SK-N-MC (cell line): Measurements from ENCODE around the gene BICDL1.

Experiments
- DNase-seq: peaks from one replicate; pipeline ENCODE4 v3.0.0-alpha.2; 2011; ENCODE audit warnings: low read depth, low spot score
- H3K27ac ChIP-seq: fragments of 200-600 bp; sonication (generic); 2 replicates; pipeline ENCODE4 v1.5.1; 2016; ENCODE audit warnings: mixed run types
- H3K36me3 ChIP-seq: fragments of 200-600 bp; sonication (generic); 2 replicates; pipeline ENCODE4 v1.6.1; 2017; ENCODE audit warnings: antibody characterized with exemption, low read length, mixed read lengths; ENCODE audit not compliant: insufficient read depth
- H3K4me3 ChIP-seq: fragments of 200-600 bp; sonication (generic); 2 replicates; pipeline ENCODE4 v1.5.1; 2016
- H3K9ac ChIP-seq: fragments of 200-600 bp; sonication (generic); 2 replicates; pipeline ENCODE4 v1.8.0; 2017; ENCODE audit warnings: mixed run types, mixed read lengths; ENCODE audit not compliant: insufficient read length
- H3K9me3 ChIP-seq: fragments of 200-600 bp; sonication (generic); 2 replicates; pipeline ENCODE4 v1.6.1; 2017; ENCODE audit warnings: low read depth, mild to moderate bottlenecking, antibody characterized with exemption, low read length, moderate library complexity, mixed read lengths
- EZH2 ChIP-seq: fragments of 200-600 bp; sonication (generic); IDR thresholded peaks from one replicate; pipeline ENCODE4 v1.6.1; 2017; ENCODE audit warnings: antibody characterized with exemption
- FOXP2 ChIP-seq: optimal IDR thresholded peaks from 2 replicates; pipeline ENCODE3; 2011; ENCODE audit warnings: mild to moderate bottlenecking, moderate library complexity; ENCODE audit not compliant: insufficient read depth; ENCODE audit errors: extremely low read length, control extremely low read depth
- POLR2AphosphoS5 ChIP-seq: IDR thresholded peaks from 2 replicates; pipeline ENCODE4 v1.6.1; 2012; ENCODE audit warnings: mild to moderate bottlenecking, low read depth, low read length, borderline replicate concordance

BICDL1 gene

GRCh38 chr12:120096671-120097202 is 107.7 kb downstream of the BICDL1 start:
- Histone ChIP-seq H3K9me3 (no peaks in the 10 kb centered on the region), H3K9ac (no peak overlapping the region), H3K27ac (no peak overlapping the region), H3K4me3 (no peak overlapping the region), H3K36me3 (peaks cover 10% of the 10 kb centered on the region; the same call in 1 of the 2 replicates)
- DNase-seq, result no peak
- TF ChIP-seq POLR2AphosphoS5 (no peak), EZH2 (no peak), FOXP2 (no peak)

DNA sequence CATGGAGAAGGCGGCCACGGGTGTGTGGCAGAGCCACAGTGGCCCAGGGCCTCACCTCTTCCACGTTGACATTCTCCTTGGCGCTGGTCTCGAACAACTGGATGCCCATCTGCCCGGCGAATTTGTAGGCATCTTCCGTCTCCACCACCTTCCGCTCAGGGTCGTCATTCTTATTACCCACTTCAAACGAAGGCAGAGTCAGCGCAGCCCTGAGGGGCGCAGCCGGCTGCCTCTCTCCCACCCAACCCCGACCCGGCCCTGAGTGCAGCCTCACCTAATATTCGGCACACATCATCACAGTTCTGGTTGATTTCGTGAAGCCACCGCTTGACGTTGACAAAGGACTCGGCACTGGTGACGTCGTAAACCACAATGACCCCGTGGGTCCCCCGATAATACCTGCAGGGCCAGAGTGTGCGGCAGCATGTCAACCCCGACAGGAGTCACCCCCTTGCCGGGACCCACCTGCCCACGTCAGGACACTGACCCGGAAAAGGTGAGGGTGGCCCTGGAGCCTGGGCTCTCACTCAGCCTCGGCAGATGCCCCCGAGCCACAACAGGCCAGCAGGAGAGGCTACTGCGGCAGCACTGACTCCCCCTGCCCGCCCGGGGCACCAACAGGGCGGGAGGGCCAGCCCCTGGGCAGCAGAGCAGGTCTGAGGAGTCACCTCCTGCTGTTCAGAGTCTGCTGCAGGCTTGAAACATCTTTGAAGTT is 109.9 kb downstream of the BICDL1 start:
- no peaks in the 10 kb centered on the region for H3K9me3 ChIP-seq
- H3K36me3 ChIP-seq, result peaks cover 17% of the 10 kb centered on the region; the same call in 1 of the 2 replicates
- no peak overlapping the region for H3K4me3 ChIP-seq
- TF ChIP-seq FOXP2 (no peak), POLR2AphosphoS5 (no peak), EZH2 (no peak)
- H3K9ac ChIP-seq, result no peak overlapping the region
- DNase-seq, result no peak
- H3K27ac ChIP-seq, result no peak overlapping the region

GRCh38 chr12:120099738-120100137 is 110.7 kb downstream of the BICDL1 start:
- no peak overlapping the region for H3K9ac ChIP-seq
- peaks cover 17% of the 10 kb centered on the region; the same call in 1 of the 2 replicates for H3K36me3 ChIP-seq
- DNase-seq, result no peak
- no peak overlapping the region for H3K27ac ChIP-seq
- TF ChIP-seq POLR2AphosphoS5 (no peak), EZH2 (no peak), FOXP2 (no peak)
- H3K9me3 ChIP-seq, result no peaks in the 10 kb centered on the region
- no peak overlapping the region for H3K4me3 ChIP-seq

GRCh38 chr12:120100630-120101029 is 111.6 kb downstream of the BICDL1 start:
- Histone ChIP-seq H3K27ac (no peak overlapping the region), H3K9me3 (no peaks in the 10 kb centered on the region), H3K9ac (no peak overlapping the region), H3K4me3 (no peak overlapping the region), H3K36me3 (peaks cover 17% of the 10 kb centered on the region; the same call in 1 of the 2 replicates)
- TF ChIP-seq EZH2 (no peak), FOXP2 (no peak), POLR2AphosphoS5 (no peak)
- DNase-seq, result no peak

DNA sequence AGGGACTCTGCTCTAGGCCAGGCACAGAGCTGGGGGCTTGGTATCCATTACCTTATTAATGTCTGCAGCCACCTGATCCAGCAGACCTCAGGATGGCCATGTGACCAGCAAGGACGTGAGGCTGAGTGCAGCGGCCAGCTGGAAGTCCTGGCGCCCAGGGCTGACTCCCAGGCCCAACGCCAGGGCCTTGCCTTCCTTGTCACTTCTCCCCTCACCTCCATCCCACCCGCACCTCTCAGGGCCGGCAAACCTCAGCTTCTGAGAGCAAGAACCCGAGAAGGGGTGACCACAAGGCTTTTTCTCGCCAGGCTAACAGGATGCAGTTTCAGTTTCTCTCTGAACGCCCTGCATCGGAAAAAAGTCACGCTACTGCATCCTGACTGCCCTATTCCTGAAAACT is 112.1 kb downstream of the BICDL1 start:
- TF ChIP-seq EZH2 (no peak), POLR2AphosphoS5 (no peak), FOXP2 (no peak)

DNA sequence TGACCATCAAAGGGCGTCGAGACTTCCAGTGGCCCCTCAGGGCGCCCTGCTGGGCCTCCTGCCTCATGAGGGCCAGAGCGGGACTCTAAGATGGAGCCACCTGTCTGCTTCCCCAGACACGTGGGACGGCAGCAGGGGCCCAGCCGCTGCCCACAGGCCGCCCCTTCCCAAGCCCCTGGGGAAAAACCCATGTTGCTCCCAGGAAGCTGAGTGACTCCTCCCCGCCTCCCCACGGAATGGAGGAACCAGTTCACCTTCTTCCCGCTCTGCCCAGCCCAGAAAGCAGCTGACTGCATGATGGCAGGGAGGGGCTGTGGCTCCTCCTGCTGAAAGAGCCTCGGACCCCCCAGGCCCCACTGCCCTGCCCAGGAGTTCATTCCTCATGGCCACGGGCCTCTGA is 112.6 kb downstream of the BICDL1 start:
- H3K4me3 ChIP-seq, result no peak overlapping the region
- H3K9ac ChIP-seq, result no peak overlapping the region
- H3K36me3 ChIP-seq, result peaks cover 13% of the 10 kb centered on the region; the same call in 1 of the 2 replicates
- no peaks in the 10 kb centered on the region for H3K9me3 ChIP-seq
- H3K27ac ChIP-seq, result no peak overlapping the region
- DNase-seq, result no peak
- TF ChIP-seq EZH2, result no peak
- no peak for TF ChIP-seq FOXP2
- TF ChIP-seq POLR2AphosphoS5, result no peak

More for the DNA sequence above, 112.1 kb downstream of the BICDL1 start:
- no peak overlapping the region for H3K9ac ChIP-seq
- no peak for DNase-seq
- H3K36me3 ChIP-seq, result peaks cover 17% of the 10 kb centered on the region; the same call in 1 of the 2 replicates
- H3K9me3 ChIP-seq, result no peaks in the 10 kb centered on the region
- H3K4me3 ChIP-seq, result no peak overlapping the region
- no peak overlapping the region for H3K27ac ChIP-seq

DNA sequence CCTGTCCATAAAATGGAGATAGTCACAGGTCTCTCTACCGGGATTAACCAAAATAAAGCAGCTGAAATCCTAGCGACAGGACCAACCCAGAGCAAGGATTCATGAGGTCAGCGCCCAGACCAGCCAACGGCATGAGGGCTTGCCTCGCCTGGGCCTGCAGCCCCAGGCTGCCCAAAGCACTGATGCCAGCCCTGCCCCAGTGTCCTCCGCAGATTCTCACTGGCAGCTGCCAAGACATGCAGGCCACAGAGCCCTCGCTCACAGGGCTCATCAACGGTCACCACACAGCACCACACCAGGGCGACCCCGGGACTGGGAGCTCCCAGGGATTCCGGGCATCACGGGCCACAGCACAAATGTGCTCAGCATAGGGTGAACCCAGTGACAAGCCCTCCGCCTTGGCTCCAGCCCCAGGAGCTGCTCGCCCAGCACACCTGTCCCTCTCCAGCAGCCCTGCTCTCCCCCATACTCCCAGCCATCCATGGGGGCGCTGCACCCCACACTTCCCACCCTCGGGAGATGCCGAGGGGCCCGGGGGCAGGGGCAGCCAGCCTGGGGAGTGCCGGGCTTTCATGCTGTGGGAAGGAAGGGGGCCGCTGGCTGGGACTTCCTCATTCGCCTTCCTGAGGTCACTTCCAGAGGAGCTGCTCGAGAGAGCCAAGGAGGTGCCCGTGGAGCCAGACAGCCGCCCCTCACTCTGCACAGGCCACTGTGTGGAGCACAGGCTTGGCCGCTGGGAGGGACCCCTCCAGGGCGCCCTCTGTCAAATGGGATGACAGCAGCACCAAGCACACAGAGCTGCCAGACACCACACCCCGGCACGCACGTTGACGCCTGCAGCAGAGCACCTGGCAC is 113.4 kb downstream of the BICDL1 start:
- H3K36me3 ChIP-seq, result peaks cover 13% of the 10 kb centered on the region; the same call in 1 of the 2 replicates
- TF ChIP-seq POLR2AphosphoS5 (no peak), EZH2 (no peak), FOXP2 (no peak)
- no peaks in the 10 kb centered on the region for H3K9me3 ChIP-seq
- DNase-seq, result no peak
- no peak overlapping the region for H3K4me3 ChIP-seq
- no peak overlapping the region for H3K9ac ChIP-seq
- H3K27ac ChIP-seq, result no peak overlapping the region

DNA sequence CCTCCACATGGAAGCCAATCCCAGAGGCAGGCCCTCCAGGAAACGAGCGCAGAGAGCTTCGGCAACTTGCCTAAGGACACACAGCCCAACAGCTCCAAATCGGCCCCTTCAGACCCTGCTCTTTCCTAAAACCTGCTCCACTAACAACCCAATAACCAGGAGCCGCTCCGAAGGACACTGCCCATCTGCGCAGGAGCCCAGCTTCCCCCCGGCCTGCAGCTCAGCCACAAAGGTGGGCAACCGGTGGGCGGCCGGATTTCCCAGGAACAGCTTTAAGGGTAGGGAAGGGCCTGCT is 114.0 kb downstream of the BICDL1 start:
- no peak overlapping the region for H3K27ac ChIP-seq
- no peak for DNase-seq
- no peak overlapping the region for H3K4me3 ChIP-seq
- H3K36me3 ChIP-seq, result peaks cover 13% of the 10 kb centered on the region; the same call in 1 of the 2 replicates
- TF ChIP-seq EZH2 (no peak), FOXP2 (no peak), POLR2AphosphoS5 (no peak)
- no peak overlapping the region for H3K9ac ChIP-seq
- no peaks in the 10 kb centered on the region for H3K9me3 ChIP-seq
